Transverse colon (tissue), 4 donors: ENCODE data around the gene ADGRA1. TPM values are rescaled to one million over a fixed set of nuclear protein-coding genes. Genes with fewer than 3 reads are reported as not detected.

ENCODE experiments used
- DNase-seq: peaks from one replicate; pipeline ENCODE4 v3.0.0-alpha.2; 2019
- H3K27ac ChIP-seq, 4 donors: fragments of 200-600 bp; sonication (generic); 2 replicates each; pipeline ENCODE4 v1.5.1; 2016 to 2018; ENCODE audit warnings: inconsistent platforms in 4 of 4
- H3K27me3 ChIP-seq: fragments of 200-600 bp; sonication (generic); 2 replicates; pipeline ENCODE4 v1.5.1; 2017; ENCODE audit warnings: inconsistent platforms
- H3K36me3 ChIP-seq, 4 donors: fragments of 200-600 bp; sonication (generic); 2 replicates each; pipeline ENCODE4 v1.5.1; 2017 to 2019; ENCODE audit warnings: inconsistent platforms in 4 of 4
- H3K4me1 ChIP-seq, 4 donors: fragments of 200-600 bp; sonication (generic); 2 replicates each; pipeline ENCODE4 v1.5.1; 2017 to 2020; ENCODE audit warnings: inconsistent platforms in 4 of 4
- H3K4me3 ChIP-seq, 4 donors: fragments of 200-600 bp; sonication (generic); 1 replicate in 1 of 4; 2 replicates in 3 of 4; pipeline versions ENCODE4 v1.5.1 to v1.6.1; 2017 to 2019; ENCODE audit warnings: inconsistent platforms in 4 of 4
- H3K9me3 ChIP-seq, 2 donors: fragments of 200-600 bp; sonication (generic); 2 replicates each; pipeline ENCODE4 v1.5.1; 2017 to 2019; ENCODE audit warnings: inconsistent platforms in 2 of 2
- CTCF ChIP-seq, 5 experiments: fragments of 200-600 bp in 3 of 5; fragments of 450-650 bp in 2 of 5; sonication (generic) in 3 of 5; IDR thresholded peaks; 1 replicate in 2 of 5; 2 replicates in 3 of 5; pipeline ENCODE4 v1.5.1; 2016 to 2017; ENCODE audit warnings: antibody characterized with exemption in 5 of 5, inconsistent platforms in 3 of 5, mild to moderate bottlenecking in 2 of 5, moderate library complexity in 1 of 5
- EP300 ChIP-seq: sonication (generic); formaldehyde crosslinking; IDR thresholded peaks from one replicate; pipeline ENCODE4 v1.6.1; 2017; ENCODE audit warnings: antibody characterized with exemption, low read depth
- POLR2A ChIP-seq: fragments of 450-650 bp; IDR thresholded peaks from one replicate; pipeline ENCODE4 v1.6.1; 2016; ENCODE audit warnings: antibody characterized with exemption, mild to moderate bottlenecking, moderate library complexity
- POLR2AphosphoS5 ChIP-seq, 3 donors: sonication (generic); formaldehyde crosslinking; IDR thresholded peaks; one replicate each; pipeline ENCODE4 v1.6.1; 2016; ENCODE audit warnings: antibody characterized with exemption in 3 of 3
- WGBS, 2 donors: methylation state at CpG; one replicate each; pipeline ENCODE4 v1.1.5; 2018; ENCODE audit warnings: low coverage in 1 of 2; 5-methylcytosine and 5-hydroxymethylcytosine counted together
- in situ Hi-C, 4 donors: fragments of 200-750 bp; cut with MboI; loops; one replicate each; pipeline versions ENCODE4 v1.15.0 to v1.15.1; 2017; ENCODE audit warnings: low sequenced_read_pairs in 3 of 4, low pct_ligation_motif_present in 1 of 4, low pct_unique_long_range_greater_than_20kb in 1 of 4
- intact Hi-C: fragments of 100-400 bp; cut with DNase I; formaldehyde crosslinking; loops from one replicate; pipeline ENCODE4 v1.15.1; 2023; ENCODE audit warnings: low total_unique reads
- total RNA-seq, 4 donors: library from RNA; depleted of rRNA; stranded (reverse); fragments of >200 nt; gene quantifications; one replicate each; pipeline ENCODE4 v1.1.0, GENCODE V29; 2016

The ADGRA1 gene
- total RNA-seq, 4 donors from 2014 or later, result 0.16 TPM; not detected in 3

GRCh38 chr10:133103311-133103910, 15.7 kb downstream of the ADGRA1 start:
- no peaks in the 10 kb centered on the region for H3K36me3 ChIP-seq
- in situ Hi-C loops, result loop anchor here in 2 of 4 donors (25.0 kb wide), 1 partner anchor 166 kb away; the partner anchor contains the start of gene CFAP46 (in 2 of the 2)
- intact Hi-C loops, result no loop called here
- no peak overlapping the region for H3K27ac ChIP-seq
- no peak overlapping the region for H3K4me3 ChIP-seq
- peaks cover 13 to 14% of the 10 kb centered on the region in 2 donors for H3K9me3 ChIP-seq
- TF ChIP-seq POLR2AphosphoS5 (IDR thresholded peaks at IDR 0.05) (no peak), EP300 (no peak), POLR2A (no peak), CTCF (IDR thresholded peaks at IDR 0.05) (no peak)
- 75% methylated on average over 21 of the region's 24 CpGs; no CpG with 5 or more reads in 1 of the 2 donors for WGBS, 2 donors
- DNase-seq, result no peak
- peaks cover 37% of the 10 kb centered on the region for H3K27me3 ChIP-seq
- H3K4me1 ChIP-seq, result peaks cover 0 to 4% (median 0%) of the 10 kb centered on the region in 4 donors

DNA sequence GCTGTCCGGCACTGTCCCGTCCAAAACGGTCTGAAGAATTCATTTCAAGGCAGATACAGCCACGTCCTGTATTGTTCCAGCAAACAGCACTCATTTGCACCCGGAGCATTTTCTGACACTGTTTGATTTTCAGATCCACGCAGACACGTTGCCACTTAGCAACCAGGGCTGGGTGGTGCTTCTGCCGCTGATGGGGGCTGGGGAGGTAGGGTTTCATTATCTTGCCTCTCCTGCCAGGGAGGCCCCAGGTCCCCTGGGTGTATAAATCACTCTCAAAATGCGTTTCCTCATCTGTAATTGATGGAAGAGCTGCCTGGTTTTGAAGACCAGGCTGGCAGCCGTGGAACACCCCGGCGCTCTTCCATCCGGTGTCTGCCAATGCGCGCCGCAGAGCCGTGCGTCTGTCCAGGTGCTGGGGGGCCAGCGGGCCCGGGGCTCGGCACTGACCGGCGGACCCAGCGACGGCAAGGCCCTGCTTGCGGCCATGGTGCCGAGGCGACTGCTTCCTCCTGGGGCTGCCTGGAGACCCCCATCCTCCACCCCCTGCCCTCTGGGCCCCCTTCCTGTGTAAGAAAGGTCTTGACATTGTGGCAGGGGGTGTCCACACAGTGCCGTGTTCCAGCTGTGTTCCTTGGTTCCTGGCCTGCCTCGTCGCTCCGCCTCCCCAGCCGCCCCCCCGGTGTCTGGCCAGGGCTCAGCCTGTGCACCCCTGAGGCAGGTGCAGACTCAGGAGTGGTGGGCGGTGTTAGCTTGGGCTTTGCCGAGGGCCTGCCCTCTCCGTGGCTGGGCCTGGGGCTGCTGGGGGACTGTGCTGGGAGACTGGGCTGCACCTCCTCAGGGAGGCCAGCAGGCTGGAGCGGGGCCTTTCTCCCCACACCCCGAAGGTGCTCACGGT, 16.6 kb downstream of the ADGRA1 start:
- 33 to 64% methylated on average over 1 to 40 of the region's 40 CpGs for WGBS, 2 donors
- no peaks in the 10 kb centered on the region for H3K36me3 ChIP-seq
- peaks cover 13 to 14% of the 10 kb centered on the region in 2 donors for H3K9me3 ChIP-seq
- peaks cover 0 to 4% (median 0%) of the 10 kb centered on the region in 4 donors for H3K4me1 ChIP-seq
- intact Hi-C loops (no loop called here), in situ Hi-C loops (loop anchor here in 2 of 4 donors (25.0 kb wide), 1 partner anchor 167 kb away; the partner anchor contains the start of gene CFAP46 (in 2 of the 2))
- no peak for TF ChIP-seq POLR2A
- TF ChIP-seq EP300, result no peak
- TF ChIP-seq CTCF (IDR thresholded peaks at IDR 0.05), result no peak
- no peak for TF ChIP-seq POLR2AphosphoS5 (IDR thresholded peaks at IDR 0.05)
- no peak overlapping the region for H3K27ac ChIP-seq
- no peak for DNase-seq
- no peak overlapping the region for H3K4me3 ChIP-seq
- H3K27me3 ChIP-seq, result peaks cover 30% of the 10 kb centered on the region

DNA sequence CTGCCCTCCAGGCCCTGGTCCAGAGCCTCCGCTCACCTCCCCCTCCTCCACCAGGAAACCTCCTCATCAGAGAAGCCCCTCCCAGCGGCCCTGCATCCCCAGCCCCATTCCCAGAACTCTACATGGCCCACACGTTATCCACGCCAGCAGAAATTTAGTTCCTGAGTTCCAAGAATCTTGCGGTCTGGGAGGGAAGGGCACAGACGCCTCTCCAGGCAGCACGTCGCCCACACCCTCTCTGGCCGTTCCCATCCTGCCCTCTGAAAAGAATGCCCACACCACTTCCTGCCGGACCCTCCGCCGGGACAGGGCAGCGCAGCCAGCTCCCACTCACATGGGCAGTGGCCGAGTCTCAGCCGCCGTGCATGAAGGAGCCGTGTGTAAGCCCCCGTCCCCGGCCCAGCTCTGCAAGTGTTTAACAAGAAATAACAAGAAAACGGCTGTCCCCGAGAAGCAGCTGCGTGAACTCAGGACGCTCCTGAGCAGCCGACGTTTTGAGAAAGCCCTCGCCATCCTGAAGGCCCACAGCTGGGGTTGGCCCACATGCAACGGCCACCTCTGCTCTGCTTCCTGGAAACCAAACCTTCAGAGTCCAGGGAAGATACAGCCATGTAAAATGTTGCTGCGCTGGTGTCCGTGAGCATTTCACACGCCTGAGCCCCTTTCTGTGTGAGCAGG, 17.4 kb downstream of the ADGRA1 start:
- peaks cover 13 to 14% of the 10 kb centered on the region in 2 donors for H3K9me3 ChIP-seq
- TF ChIP-seq EP300 (no peak), CTCF (IDR thresholded peaks at IDR 0.05) (no peak), POLR2AphosphoS5 (IDR thresholded peaks at IDR 0.05) (no peak), POLR2A (no peak)
- H3K4me3 ChIP-seq, result no peak overlapping the region
- no peak for DNase-seq
- H3K4me1 ChIP-seq, result peaks cover 0 to 4% (median 0%) of the 10 kb centered on the region in 4 donors
- no peaks in the 10 kb centered on the region for H3K36me3 ChIP-seq
- H3K27ac ChIP-seq, result no peak overlapping the region
- intact Hi-C loops, result no loop called here
- H3K27me3 ChIP-seq, result peaks cover 25% of the 10 kb centered on the region
- WGBS, 2 donors, result 60 to 72% methylated on average over 1 to 30 of the region's 30 CpGs
- in situ Hi-C loops, result loop anchor here in 2 of 4 donors (25.0 kb wide), 1 partner anchor 168 kb away; the partner anchor contains the start of gene CFAP46 (in 2 of the 2)
